ENCODE measurements around the gene EIF4E1B.

The EIF4E1B gene

DNA sequence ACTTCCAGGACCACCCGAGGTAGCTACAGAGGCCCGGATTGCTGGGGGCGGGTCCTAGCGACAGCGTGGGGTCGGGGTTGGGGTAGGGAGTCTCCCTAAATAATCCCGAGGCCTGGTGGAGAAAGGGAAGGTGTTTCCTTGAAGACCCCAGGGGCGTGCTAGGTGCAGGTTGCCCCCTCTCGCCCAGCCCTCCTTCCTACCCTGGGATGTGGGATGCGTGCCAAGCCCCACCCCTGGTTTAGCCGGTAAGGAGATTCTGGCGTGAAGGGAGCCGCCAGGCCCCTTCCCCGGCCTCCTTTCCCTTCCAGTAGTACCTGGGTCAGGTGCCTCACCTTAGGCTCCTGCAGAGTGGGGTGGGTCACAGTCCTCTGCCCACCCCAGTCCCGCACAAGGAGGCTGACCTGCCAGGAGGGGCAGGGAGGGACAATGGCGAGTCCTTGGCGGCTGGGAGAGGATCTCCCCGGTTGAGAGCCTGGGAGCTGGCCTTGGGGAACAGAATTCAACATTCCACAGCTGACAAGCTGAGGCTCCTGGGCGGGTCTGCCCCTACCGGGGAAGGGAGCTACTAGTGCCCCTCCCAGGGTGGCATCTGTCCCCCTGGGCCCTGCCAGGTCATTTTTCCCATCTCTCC is 17.5 kb downstream of the EIF4E1B start:
- no peak for DNase-seq

DNA sequence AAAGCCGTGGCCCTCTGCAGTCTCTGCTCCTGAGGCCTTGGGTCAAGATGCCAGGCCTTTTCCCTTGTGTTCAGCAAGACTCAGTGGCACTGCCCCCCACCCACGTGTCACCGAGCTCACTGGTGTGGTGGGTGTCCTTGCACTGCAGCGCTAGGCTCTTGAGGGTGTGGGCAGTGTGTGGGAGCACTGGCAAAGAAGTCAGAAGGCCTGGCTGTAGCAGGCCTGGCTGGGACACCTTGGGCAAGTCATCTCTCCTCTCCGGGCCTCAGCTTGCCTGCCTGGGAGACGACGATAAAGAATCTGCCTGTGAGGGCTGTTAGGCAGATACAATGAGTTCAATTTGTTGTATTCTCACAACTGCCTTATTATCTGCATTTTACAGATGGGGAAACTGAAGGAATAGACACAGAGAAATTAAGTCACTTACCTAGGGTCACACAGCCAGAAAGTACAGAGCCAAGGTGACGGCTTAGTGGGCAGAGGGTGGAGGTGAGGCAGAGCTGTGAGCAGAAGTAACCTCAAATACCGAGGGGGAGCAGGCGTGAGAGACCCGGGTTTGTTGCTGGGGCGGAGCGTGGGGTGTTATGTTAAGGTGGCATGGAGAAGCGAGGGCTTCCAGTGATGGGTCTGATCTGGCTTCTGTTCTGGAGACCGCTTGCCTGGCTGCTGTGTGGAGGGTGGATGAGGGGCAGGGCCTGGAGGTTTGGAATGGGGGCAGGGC is 18.2 kb downstream of the EIF4E1B start:
- DNase-seq: no peak

DNA sequence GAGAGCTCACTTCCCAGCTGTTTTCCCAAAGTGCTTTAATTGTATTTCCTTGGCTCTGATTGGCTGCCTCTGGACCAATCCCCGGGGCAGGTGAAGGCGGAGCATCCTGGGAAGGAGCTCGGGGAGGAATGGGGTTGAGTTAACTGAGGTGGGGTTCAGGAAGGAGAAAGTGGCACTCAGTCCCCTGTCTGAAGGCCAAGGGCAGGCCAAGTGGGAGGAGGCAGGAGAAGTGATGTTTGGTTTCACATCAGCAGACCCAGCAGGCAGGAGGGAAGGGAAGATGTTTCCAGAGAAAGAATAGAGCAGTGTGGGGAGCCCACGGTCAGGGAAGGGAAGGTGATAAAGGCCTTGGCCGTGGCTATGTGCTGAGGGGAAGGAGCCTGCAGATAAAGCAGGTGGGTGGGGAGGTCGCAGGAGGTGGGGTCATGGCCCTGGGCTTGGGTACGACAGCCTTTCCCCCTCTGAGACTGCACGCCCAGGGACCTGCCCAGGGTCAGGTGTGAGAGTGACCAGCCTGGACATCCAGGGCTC is 19.9 kb downstream of the EIF4E1B start:
- no peak for DNase-seq

DNA sequence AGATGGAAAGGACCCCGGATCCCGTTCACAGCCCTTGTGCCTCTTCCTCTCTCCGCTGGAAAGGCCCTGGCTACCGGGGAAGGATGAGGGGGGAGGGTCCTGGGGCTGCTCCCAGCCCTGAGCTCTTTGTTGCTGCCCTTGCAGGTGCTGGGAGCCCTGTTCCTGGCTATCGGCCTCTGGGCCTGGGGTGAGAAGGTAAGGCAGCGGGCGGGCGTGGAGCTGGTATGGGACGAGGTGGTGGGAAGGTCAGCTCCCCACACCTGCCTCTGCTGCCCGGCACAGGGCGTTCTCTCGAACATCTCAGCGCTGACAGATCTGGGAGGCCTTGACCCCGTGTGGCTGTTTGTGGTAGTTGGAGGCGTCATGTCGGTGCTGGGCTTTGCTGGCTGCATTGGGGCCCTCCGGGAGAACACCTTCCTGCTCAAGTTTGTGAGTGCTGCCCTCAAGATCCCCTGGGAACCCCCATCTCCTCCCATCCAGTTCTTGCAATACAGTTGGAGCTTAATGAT is 21.1 kb downstream of the EIF4E1B start:
- no peak for DNase-seq

DNA sequence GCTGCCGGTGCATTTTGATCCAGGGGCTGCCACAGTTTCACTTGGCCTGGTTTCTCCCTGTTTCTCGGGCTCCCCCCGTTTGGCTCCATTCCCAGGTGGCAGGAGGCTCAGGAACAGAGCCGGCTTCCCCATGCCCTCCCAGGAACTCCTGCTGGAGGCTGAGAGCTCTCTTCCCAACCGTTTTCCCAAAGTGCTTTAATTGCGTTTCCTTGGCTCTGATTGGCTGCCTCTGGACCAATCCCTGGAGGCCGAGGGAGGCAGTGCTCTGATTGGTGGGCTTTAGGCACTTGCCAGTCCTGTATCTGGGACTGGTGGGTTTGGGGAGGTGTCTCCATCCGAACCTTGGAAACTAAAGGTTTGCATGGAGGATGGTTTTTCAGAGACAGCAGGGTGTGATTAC is 21.7 kb downstream of the EIF4E1B start:
- DNase-seq: no peak

DNA sequence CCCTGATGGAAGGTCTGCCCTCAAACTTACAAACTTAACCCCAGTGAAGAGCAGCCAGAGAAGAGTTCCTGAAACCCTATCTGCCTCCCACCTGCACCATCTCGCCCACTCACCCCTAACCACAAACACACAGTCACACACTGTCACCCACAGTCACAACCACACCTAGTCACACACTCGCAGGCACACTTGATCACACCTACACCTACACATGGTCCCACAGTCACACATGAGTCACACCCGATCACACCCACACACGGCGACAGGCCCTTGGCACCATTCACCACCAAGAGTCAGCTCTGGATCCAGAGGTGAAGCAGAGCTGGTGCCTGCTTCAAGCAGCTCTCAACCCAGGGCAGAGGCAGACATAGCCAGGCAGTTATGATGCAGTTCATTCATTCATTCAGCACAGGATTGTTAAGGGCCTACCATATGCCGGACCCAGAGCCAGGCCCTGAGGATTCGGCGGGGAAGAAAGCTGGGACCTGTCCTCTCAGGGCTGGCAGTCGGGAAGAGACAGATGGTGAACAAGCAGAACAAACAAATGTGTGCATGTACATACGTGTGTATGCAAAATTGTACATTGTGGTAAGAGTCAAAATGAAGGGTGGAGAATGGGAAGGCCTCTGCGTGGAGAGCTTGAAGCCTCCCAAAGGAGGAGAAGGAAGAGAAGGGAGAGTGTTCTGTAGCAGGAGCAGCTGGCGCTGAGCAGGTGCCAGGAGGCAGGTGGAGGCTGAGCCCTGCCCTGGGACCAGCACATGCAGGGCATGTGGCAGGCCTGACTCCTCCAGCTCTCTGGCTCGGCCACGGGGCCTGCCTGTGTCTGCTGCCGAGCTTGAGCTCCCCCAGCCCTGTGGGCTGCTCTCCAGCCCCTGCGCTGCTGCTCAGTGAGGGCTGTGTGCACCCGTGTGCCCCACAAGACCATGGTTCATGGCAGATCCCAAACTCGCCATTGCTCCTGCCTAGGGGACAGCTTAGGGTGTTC is 23.2 kb downstream of the EIF4E1B start:
- DNase-seq: peak; percentile 21

DNA sequence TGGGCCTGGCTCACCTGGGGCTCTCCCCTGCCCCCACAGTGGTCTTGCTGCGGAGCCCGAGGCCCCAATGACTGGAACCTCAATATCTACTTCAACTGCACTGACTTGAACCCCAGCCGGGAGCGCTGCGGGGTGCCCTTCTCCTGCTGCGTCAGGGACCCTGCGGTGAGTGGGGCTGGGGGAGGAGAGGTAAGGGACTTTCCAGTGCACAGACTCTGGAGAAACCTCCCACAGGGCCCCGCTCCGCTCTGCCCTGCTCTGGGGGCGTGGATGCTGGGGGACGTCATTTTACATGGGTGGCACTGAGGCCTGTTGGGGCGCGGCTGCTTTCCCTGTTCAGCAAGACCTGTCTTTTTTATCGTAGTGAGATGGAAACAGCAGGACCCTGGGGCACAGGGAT is 24.4 kb downstream of the EIF4E1B start:
- DNase-seq: no peak

DNA sequence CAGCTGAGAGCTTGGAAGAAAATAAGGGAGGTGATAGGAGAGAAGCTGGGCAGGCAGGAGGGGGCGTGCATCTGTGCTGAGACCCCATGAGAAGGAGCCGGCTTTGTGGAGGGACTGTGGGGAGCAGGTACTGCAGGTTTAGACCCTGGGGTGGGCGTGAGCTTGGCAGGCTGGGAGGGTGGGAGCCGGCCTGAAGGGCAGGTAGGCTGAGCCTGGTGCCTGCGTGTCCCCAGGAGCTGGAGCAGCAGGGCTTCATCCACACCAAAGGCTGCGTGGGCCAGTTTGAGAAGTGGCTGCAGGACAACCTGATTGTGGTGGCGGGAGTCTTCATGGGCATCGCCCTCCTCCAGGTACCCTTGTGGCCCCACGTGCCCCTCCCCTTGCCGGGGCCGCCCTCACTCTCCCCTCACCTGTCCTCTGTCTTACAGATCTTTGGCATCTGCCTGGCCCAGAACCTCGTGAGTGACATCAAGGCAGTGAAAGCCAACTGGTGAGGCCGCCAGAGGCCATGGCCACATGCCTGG is 26.1 kb downstream of the EIF4E1B start:
- no peak for DNase-seq

DNA sequence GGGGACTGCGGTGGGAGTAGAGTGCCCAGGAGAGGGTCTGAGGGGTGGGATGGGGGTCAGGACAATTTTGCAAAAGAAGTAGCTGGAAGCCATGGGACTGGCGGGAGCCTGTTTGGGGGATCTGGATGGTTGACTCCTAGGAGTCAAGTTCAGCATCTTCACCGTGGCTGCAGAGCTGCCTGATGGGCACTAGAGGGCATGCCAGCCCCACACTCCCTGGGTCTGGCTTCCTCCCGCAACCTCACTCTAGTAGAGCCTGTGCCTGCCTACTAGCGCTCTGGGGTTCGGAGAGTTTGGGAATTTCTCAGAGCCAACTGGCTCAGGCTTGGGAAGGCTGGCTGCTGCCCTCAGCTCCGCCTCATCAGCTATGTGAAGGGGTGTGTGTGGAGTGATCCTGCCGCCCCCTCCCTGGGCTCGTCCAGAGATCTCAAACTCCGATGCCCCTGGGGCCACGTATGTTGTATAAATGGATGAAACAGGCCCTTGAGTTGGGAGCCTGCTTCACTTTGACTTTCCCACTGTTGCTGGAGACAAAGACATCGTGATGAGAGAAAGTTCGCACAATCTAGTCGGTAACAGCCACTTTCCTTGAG is 27.6 kb downstream of the EIF4E1B start:
- DNase-seq: peak; percentile 65

DNA sequence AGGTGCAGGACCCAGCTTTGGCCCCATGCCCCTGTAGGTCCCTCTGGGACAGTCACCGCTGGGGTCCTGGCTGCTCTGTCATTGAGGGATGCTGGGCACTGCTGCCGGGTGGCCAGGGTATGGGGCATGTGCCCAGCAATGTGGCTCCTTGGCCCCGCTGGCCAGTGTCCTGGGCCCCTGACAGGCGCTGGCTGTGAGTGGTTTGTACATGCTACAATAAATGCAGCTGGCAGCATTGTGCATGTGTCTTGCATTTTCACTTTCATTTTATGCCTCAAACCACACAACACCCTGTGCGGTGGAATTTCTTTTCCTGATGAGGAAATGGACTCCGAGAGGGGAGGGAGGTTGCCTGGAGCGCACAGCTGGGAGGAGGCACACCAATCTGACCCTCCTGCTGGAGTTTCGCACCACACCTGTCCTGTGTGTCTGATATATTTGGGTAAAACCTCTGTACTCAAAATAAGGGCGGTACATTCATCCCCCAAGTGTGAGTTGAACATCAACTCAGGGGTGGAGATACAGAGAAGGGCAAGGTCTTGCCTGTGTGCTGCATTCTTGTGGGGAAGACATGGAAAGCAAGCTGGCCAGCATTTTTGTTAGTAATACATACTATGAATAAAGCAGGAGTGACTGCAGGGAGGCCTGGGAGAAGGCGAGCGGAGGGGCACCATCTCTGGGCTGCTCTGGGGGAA is 28.5 kb downstream of the EIF4E1B start:
- DNase-seq: peak; percentile 76

DNA sequence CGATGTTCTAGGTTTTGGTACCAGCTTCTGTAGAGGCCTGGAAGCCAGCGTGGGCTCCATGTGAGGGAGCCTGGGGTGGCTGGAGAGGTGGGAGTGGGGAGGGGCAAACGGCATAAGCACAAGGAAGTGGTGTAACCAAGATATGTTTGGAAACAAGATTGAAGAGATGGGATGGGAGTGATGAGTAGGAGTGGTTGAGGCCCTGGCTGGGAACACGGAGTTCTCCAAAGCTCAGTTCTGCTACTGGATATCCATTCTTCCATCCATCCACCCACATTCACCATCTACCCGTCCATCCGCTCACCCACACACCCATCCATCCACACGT is 29.0 kb downstream of the EIF4E1B start:
- DNase-seq: no peak

DNA sequence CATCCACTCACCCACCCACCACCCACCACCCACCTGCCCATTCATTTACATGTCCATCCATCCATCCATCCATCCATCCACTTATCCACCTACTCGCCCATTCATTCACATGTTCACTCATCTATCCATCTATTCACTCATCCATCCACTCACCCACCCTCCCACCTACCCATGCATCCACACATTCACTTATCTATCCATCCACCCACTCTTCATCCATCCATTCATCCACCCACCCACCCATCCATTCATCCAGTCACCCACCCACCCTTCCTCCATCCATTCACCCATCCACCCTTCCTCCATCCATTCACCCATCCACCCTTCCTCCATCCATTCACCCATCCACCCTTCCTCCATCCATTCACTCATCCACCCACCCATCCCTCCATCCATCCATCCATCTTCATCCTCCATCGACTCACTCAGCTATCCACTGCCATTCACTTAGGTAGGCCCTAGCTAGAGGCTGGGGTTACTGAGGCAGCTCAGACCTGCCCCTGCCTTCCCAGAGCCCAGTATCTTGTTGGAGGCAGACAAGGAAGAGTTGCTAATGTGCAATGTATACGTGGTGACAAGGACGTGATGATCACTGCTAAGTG is 29.5 kb downstream of the EIF4E1B start:
- no peak for DNase-seq

DNA sequence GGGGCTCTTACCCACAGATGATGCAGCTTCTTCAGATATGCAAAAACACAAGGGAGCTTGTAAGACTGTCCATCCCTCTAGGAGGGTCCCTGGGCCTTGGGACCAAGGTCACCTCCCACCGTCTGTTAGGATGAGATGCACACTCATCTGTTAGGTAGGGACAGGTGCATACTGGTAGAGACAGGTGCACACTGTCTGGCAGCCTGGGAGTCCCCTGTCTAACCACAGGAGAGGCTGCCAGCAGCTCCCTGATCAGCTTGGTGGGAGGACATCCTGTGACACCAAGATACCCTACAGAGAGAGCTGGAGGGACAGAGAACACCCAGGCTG is 30.0 kb downstream of the EIF4E1B start:
- DNase-seq: no peak

DNA sequence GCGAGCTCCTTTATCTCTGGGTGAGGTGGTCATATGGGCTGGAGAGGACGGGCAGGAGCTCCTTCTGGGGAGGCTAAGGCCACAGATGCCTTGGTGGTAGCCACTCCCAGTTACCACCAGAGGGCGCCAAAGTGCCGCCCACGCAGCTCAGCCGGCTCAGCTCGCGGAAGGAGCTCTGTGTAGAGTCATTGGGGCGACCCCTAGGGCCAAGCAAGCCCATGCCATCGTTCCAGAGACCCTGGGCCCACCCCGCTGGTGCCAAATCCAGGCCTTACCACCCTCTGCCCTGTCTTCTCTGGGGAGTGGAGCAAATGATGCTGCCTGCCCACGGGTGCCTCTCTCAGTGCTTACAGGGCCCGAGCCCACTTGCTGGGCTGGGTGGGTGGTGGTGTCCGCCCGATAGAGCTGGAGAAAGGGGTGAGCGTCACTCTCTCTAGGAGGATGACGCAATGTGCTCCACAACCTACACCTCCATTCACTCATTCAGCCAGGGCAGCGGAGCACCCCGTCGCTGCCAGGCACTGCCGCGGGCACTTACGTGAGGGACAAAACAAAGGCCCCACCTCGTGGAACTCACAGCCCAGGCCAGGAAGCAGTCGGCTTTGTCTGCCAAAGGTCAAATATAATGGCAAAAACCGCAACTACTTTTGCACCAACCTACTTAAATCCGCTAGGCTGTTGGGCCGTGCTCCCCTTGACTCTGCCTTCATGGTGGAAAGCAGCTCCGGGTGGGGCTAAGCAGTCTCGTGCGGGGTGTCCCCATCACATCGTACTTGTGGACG is 30.6 kb downstream of the EIF4E1B start:
- DNase-seq: peak; percentile 67

DNA sequence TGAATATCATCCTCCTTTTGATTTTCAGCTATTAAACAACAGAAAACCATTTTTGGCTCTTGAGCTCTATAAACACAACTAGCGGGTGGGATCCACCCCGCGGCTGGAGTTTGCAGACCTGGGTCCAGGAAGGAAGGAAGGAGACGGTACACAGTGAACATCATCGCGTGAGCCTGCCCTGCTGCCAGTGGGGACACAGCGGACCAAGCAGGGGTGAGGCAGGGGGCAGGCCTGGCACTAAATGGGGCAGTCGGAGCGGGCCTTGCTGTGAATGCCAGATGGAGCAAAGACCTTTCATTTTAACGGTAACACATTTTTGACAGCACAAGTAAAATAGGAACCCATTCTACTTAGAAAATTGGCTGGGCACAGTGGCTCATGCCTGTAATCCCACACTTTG is 31.2 kb downstream of the EIF4E1B start:
- DNase-seq: no peak

DNA sequence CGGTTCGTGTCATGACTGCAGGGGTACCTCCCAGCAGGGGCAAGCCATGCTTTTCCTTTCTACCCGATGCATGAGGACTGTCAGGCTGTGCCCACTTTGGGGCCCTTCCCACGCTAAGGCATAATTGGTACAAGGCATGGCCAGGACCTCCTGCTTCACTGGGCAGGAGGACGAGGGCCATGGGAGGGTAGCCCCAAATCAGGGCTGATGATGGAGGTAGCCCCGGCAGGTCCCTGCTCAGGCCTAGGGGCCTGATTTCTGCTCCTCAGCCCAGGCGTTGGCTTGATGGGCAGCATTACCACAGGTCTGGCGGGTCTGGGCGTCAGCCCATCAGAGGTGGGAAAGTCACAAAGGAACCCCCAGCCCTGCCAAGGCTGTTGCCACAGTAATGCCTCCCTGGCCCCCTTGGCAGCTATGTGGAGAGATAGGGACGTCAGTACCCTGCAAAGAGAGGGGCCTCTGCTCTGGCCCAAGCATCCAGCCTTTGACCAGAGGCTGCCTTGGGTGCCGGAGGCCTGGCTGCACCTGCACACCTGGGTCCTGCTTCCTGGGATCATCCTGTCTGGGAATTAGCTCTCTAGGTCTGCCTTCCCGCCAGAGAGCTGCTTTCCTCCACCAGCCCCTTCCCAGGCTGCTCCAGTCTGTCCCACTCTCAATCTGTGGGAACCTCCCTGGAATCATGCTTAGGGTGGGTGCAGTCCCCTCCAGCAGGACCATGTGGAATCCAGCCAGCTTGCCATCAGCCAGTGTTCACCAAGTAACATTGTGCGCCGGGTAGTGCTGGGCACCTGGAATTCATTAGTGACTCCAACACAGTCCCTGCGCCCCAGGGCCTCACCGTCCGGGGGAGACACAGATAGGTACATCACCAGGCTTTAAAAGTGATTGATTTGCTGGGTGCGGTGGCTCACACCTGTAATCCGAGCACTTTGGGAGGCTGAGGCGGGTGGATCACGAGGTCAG is 32.2 kb downstream of the EIF4E1B start:
- DNase-seq: no peak

DNA sequence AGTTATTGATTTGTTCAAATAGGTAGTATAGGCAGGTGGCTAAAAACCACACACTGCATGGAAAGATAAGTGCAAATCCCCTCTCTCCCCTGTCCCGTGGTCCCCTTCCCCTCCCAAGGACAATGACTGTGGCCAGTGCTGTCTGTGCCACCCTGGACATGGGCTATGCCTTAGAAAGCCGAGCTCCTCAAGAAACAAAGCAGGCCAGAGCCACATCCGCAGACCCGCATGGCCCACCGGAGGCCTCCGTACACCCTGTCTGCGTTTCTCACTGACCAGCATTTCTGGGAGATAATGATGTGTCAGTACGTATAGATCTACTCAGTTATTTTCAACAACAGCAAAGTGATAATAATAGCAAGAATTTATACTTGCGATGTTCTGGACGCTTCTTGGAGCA is 33.1 kb downstream of the EIF4E1B start:
- DNase-seq: no peak

DNA sequence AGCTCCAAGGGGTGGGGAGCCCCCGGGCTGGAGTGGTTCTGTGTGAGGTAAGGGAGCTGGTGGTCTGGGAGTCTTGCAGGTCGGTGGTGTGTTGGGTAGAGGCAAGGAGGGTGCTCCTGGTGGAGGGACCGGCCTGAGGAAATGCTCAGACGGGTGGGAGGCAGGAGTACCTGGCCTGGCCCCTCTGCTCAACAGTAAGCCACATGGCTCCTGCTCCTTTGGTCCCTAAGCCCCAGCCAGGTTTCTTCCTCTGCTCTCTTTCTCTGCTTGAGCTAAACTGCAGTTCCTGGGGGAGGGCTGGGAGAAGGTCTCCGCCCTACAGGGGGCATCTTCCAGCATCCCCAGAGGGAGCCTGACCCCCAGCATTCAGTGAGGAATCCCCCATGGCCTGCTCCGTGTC is 34.0 kb downstream of the EIF4E1B start:
- DNase-seq: no peak

DNA sequence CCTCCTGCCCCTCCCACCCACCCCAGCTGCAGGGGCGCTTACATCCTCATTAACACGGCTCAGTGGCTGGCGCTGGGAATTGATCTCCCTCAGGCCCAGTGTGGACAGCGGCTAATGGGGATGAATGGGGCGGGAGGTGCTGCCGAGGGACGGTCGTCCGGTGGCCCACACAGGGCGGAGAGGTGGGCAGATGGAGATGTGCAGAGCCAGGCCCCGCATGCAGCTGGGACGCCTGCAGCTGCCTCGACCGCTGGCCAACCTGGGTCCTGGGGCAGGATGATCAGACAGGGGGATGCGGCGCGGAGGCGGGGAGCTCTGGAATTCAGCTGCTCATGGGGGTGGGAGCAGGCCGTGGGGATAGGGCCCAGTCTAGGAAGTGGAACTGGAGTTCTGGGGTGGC is 34.4 kb downstream of the EIF4E1B start:
- no peak for DNase-seq

DNA sequence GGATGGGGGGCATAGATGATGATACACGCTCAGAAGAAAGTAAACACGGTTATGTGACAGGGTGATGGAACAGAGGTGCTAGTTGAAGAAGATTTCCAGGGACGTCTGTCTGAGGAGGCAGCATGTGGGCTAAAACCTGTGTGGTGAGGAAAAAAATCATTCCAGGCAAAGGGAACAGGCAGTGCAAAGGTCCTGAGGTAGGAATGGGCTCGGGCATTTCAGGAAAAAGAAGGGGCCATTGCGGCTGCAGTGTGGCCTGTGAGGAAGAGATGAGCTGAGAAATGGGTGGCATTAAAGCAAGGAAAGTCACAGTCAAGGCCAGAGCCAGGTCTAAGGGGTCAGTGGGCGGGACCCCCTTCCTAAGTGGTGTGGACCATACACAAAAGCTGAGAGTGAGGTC is 35.0 kb downstream of the EIF4E1B start:
- DNase-seq: no peak

All from inflammatory macrophage treated with lipopolysaccharide for 4 hours (primary cell).